ENCODE results near the gene TIGD3.

- TF ChIP-seq YY1 (IDR thresholded peaks at IDR 0.05; ENCODE audit: low read depth) (no peak), REST (IDR thresholded peaks at IDR 0.05; ENCODE audit: low read depth) (no peak), FOXM1 (IDR thresholded peaks at IDR 0.05; ENCODE audit: borderline replicate concordance, low read depth) (no peak), ZBTB7A (IDR thresholded peaks at IDR 0.05; ENCODE audit: low read depth) (no peak)
Observed at GRCh38 chr11:65378208-65378927, 23.8 kb downstream of the TIGD3 start.
